HG03354 (cell line): ENCODE results near the gene VPS52.
"Not testable (repeated sequence)": the region's sequence is repeated elsewhere in the genome, so short reads cannot be mapped to it uniquely, and the experiment has no call there.

Source experiments
- ATAC-seq: cut with Tn5 transposase; IDR thresholded peaks from one replicate; pipeline ENCODE4 v1.9.1; 2021; ENCODE audit warnings: mild to moderate bottlenecking; ENCODE audit not compliant: unreplicated experiment, poor library complexity, severe bottlenecking

Gene VPS52

DNA sequence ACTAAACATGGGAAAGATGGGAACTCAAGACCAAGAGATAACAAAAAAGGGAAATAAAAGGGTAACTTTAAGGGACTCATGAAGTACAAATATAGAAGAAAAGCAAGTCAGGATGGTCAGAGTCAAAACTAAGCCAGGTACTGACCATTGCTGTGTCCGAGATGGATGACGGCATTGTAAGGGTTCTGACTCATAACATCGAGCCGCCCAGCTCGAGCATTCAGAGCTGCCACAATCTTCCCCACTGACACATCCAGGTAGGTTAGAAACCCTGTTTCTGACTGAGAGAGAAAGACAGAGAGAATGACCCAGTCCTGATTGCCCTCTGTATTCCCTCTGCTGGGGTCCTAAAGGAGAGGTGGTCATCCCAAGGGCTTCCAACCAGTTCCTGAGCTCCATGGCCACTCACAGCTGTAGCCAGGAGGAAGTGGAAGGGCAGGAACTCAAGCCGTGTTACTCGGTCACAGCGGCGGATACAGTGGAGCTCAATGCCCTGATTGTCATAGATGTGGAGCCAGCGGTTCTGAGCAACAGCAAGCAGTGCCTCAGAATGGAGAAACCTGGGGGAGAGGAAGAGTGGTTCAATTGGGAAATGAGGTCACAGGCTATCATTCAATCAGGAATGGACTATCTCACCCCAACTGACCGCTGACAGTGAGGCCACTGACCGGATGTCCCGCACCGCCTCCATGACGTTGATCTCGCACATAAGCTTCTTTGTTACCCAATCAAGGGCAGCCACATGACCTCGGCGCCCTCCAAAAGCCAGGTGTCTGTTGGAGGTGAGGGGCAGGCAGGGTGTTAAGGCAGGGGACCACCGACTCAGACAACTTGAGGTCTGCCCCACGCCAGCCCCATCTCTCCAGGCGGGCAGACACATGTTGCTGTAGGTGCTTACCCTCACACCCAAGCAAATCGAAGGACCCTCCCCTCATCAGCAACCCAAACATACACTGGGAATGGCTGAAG, 15.6 kb upstream of the VPS52 start:
- ATAC-seq, result no peak

DNA sequence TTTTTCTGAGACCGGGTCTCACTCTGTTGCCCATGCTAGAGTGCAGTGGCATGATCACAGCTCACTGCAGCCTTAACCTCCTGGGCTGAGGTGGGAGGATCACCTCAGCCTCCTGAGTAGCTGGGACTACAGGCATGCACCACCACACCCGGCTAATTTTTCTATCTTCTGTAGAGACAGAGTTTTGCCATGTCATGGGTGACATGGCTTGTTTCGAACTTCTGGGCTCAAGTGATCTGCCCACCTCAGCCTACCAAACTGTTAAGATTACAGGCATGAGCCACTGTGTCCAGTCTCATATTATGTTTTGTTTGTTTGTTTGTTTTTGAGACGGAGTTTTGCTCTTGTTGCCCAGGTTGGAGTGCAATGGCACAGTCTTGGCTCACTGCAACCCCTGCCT, 13.5 kb upstream of the VPS52 start:
- not testable (repeated sequence) for ATAC-seq

DNA sequence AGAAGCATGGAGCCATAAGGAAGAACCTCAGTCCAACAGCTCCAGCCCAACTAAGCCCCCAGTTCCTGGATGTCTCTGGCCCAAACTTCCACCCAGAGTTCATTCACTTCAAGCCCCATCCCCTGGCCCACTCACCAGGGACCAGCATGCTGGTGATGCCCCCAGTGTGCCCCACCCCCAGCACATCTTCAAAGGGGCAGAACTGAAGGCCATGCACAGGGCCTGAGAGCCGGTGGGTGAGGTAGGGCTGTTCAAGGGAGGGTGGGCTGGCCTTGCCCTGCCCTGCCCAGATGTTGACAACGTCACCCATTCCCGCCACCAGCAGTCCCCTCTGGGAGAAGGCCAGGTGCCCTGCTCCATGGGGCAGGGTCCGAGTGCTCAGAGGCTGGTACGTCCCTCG, 8.9 kb upstream of the VPS52 start:
- ATAC-seq, result no peak

DNA sequence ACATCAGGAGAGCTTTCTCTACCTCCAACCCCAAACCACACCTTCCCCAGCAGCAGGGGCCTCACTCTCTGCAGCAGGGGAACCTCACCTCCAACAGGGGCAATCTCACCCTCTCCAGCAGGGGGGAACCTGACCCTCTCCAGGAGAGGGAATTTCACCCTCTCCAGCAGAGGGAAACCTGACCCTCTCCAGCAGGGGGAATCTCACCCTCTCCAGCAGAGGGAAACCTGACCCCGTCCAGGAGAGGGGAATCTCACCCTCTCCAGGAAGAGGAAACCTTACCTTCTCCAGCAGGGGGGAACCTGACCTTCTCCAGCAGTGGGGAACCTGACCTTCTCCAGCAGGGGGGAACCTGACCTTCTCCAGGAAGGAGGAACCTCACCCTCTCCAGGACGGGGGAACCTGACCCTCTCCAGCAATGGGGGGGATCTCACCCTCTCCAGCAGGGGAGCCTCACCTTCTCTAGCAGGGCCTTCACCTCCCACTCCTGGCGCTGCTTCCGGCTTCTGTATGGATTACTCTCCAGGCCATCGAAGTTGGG, 8.4 kb upstream of the VPS52 start:
- ATAC-seq, result no peak

DNA sequence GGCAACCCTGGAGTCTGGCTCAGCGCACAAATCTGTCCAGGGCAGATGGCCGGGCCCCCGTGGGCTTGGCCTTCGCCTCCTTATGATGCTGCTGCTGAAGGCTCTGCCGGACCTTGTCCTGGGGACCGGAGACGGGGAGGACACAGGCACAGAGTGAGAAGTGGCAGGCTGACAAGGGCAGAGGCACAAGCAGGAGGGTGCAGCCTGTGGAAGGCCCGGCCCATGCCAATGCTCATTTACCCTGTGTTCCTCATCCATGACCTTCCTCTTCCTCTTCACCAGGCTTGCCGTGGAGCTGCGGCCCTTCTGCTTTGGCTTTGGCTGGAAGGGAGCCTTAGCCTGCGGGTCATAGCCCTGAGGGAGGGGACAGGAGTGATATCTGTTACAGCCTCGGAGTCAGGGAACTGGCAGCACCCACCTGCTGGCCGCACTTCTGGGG, 7.6 kb upstream of the VPS52 start:
- no peak for ATAC-seq

DNA sequence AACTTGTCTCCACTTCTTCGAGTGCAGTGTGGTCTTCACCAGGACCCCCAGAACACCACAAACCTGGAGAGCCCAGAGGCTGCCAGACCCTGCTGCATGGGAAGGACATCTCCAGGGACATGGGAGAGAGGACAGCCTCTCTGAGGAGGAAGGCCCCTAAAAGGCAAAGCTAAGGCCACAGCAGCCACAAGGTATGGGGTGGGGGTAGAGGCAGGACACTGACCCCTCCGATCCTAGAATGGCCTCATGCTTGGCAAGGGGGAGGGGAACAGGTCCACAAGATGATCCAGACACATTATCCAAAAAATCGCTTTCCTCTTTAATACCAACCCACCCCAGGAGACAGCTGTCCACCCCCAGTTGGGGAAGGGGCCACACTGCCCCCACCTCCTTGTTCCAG, 7.1 kb upstream of the VPS52 start:
- ATAC-seq, result no peak

DNA sequence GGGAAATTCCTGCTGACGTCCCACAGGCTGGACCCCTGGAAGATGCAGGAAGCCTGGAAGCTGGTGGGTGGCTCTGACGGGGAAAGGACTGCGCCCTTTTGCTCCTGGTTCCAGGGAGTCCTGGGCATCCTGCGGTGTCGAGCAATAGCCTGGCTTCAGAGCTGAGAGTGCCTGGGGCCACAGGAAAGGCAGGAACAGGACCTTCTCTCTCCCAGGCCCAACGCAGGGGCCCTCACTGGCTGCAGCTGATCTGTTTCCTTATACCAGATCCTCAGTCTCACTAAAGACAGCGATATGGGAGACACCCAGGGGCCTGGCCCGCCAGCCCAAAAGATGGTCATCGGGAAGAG, 6.7 kb upstream of the VPS52 start:
- no peak for ATAC-seq

DNA sequence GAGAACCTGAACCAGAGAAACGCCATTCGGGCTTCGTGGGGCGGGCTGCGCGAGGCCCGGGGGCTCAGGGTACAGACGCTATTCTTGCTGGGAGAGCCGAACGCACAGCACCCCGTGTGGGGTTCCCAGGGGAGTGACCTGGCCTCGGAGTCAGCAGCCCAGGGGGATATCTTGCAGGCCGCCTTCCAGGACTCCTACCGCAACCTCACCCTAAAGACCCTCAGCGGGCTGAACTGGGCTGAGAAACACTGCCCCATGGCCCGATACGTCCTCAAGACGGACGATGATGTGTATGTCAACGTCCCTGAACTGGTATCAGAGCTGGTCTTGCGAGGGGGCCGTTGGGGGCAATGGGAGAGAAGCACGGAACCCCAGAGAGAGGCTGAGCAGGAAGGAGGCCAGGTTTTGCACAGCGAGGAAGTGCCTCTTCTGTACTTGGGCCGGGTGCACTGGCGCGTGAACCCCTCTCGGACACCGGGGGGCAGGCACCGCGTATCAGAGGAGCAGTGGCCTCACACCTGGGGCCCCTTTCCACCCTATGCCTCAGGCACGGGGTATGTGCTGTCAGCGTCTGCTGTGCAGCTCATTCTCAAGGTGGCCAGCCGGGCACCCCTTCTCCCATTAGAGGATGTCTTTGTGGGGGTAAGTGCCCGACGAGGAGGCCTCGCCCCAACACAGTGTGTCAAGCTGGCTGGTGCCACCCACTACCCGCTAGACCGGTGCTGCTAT, 6.2 kb upstream of the VPS52 start:
- ATAC-seq, result no peak

DNA sequence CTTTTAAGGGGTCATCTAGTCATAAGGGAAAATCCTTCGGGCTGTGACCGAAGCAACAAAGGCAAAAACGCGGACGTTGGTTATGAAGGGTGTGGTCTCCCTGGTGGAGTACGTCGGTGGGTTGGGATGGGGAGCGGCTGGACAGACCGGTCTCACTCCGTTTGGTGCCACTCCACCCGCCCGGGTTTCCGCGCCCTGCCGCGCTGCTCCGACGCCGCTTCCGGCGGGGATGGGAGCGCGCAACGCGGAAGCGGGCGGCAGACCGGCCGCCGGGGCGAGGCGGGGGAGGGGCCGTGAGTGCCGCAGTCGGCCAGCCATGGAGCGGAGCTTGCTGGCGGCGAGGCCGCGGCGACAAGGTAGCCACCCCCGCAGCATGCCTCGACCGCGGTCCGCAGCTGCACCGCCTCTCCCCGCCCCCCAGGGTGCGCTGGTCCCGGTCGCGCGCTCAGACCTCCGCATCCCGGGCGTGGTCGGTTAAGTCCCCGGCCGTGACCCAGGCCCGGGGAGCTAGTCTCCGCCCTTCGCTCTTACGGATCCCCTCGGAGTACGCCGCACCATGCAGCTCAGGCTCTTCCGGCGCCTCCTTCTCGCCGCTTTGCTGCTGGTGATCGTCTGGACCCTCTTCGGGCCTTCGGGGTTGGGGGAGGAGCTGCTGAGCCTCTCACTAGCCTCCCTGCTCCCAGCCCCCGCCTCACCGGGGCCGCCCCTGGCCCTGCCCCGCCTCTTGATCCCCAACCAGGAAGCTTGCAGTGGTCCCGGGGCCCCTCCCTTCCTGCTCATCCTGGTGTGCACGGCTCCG, 5.4 kb upstream of the VPS52 start, which contains the start of gene B3GALT4:
Gene B3GALT4, plus strand, starts transcription at position 260 of the 799 bp plus-strand sequence. Its CDS starts 297 bp downstream, at position 557.
- peak; percentile 59 for ATAC-seq

DNA sequence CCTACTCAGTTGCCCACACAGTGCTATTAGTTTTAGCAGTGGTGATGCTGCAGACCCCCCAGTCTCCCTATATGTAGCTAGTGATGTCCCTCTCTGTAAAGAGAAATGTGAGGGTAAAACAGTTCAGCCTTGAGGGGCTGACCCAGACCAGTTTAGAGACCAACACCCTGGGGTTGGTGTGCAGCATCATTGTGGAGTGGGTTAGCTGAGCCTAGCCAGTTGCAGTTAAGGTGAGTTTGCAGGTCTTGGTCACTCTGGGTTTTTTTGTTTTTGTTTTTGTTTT, 4.8 kb upstream of the VPS52 start:
- no peak for ATAC-seq

DNA sequence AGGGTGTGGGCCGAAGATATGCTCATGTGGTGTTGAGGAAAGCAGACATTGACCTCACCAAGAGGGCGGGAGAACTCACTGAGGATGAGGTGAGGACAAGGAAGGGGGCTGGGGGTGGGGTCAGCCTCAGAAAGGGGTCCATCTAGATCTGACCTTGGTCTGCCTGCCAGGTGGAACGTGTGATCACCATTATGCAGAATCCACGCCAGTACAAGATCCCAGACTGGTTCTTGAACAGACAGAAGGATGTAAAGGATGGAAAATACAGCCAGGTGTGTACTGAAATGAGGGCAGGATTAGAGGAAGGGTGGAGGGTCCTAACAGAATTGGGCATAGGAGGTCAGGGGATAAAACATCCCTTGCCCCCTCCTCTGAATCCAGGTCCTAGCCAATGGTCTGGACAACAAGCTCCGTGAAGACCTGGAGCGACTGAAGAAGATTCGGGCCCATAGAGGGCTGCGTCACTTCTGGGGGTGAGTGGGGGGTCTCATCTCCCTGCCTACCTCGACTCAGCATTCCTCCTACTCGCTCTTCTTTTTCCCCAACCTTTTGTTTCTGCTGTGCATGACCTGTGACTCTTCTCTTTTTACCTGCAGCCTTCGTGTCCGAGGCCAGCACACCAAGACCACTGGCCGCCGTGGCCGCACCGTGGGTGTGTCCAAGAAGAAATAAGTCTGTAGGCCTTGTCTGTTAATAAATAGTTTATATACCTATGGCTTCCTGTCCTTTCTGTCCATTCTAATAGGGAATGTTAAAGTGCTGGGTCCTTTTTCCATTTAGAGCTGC, 4.3 kb upstream of the VPS52 start:
- not testable (repeated sequence) for ATAC-seq

DNA sequence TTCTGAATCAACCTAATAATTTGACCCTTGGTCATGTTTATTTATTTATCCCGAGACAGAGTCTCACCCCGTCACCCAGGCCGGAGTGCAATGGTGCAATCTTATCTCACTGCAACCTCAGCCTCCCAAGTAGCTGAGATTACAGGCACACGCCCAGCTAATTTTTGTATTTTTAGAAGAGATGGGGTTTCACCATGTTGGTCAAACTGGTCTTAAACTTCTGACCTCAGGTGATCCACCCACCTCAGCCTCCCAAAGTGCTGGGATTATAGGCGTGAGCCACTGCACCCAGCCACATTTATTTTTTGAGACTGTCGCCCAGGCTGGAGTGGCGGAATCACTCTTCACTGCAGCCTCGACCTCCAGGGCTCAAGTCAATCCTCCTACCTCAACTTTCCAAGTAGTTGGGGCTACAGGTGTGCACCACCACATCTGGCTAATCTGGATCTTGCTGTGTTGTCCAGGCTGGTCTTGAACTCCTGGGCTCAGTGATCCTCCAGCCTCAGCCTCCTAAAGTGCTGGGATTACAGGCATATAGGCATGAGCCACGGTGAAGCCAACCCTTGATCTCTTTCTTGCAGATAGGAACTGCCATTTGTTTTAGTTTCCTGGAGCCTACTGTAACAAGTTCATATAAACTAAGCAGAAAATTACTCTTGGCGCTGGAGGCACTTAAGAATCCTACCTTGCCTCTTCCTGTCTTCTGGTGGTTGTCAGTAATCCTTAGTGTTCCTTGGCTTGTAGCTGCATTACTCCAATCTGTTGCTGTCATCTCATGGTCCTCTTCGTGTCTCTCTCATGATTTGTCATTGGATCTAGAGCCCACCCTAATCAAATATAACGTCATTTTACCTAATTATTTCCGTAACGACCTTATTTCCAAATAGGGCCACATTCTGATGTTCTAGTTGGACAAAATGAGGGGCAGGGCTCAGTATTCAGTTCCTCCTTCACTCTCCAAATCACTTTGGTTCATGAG, 2.5 kb upstream of the VPS52 start:
- no peak for ATAC-seq

DNA sequence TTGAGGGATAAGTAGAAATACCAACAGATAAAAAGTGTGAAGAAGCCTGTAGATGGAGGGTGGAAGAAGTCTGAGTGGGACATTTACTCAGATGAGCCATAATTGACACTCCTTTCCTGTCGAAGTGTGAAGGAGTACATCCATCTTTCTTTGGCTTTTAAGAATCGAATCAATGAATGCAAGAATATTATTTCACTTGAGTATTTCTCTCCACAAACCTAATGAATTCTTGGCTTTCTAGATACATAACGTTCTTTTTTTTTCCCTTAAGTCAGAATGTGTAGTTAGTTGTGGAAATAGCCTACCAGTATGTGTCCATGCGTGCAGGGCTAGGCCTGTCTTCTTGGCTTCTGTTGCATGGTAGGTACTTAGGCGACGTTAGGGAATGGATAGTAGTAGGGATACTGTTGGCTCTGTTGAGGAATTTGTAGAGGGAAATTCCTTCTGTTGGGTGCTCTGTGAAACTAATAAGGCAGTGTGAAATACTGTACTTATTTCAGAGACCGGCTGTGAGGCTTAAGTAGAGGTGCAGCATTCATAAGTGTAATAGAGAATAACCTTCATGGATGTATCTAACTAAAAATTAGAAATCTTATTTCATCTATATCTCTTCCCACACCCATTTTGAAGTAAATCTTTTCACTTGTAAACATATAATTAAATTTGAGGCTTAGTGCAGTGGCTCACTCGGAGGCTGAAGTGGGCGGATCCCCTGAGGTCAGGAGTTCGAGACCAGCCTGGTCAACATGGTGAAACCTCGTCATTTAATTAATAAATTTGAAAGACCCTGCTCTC, 1.6 kb upstream of the VPS52 start:
- ATAC-seq, result no peak

DNA sequence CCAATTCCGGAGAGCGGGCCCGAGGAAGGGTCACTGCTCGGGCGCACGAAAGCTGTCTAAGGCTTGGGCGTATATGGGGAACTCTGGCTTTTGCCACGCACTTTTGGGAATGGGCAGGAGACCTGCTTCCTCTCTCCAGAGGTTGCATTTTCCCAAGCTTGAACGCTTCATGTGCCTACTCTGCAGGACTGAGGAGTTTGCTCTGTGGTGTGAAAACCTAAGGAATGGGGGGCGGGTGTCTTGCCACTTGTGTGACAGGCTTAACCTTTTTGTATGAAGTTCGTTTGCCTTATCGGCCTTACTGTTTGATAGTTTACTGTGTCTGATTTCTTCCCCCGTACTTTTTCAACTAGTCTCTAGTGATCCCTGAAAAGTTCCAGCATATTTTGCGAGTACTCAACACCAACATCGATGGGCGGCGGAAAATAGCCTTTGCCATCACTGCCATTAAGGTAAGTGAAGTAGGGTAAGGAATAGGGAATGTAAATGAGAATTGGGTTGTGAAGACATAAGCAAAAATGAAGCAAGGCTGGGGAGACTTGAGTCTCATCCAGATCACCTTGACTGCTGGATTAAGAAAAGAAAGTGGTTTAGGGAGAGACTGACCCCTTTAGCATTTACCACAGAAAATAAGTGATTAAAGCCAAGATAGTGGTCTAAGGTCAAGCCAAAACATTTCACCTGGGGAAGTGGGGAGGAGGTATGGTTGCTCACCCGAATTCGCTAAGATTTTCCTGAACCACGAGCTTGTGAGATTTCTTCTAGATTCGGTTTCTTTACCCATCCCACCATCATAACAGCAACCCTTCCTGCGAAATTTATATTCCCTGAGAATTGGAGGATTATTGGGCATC, 826 bp upstream of the VPS52 start:
- ATAC-seq, result peak; percentile 21

DNA sequence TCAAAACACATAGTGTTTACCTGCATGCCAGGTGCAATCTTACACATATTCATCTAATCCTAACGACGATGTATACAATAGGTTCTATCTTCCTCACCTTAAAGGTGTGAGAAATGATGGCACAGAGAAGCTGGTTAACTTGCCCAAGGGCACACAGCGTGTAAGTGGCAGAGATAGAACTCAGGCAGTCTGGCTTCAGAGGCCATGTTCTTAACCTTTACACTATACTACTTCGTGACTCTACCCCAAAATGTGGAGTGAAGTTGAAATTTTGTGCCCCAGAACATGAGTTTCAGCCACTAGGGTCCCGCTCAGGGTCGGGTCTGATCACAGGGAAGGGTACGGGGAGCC, 584 bp downstream of the VPS52 start:
- peak; percentile 22 for ATAC-seq

DNA sequence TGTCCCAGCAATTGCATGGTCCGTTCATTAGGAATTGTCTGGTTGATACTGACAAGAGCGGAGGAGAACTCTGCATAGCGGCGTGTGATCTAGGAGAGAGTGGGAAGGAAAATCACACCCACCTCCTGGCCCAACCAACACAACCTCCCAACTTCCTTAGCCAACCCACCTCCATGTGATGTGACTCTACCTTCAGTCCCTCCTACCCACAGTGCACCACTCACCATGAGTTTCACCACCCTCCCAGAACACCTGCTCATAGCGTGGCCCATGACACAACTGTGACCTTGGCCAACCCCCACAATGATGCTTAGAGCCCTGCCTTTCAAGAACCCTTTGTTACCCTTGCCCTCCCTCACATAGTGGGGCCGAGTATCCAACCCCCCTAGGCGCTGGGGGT, 7.7 kb downstream of the VPS52 start:
- ATAC-seq, result no peak

DNA sequence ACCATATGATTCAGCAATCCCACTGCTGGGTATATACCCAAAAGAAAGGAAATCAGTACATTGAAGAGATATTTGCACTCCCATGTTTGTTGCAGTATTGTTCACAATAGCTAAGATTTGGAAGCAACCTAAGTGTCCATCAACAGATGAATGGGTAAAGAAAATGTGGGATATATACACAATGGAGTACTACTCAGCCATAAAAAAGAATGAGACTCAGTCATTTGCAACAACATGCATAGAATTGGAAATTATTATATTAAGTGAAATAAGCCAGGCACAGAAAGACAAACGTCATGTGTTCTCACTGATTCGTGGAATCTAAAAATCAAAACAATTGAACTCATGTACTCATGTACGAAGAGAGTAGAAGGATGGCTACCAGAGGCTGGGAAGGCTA, 9.2 kb downstream of the VPS52 start:
- not testable (repeated sequence) for ATAC-seq
